ENCODE measurements around the gene PCDHGA10.
A peak's percentile ranks its signal among the peaks of the same experiment; 100 is the strongest.

DNA sequence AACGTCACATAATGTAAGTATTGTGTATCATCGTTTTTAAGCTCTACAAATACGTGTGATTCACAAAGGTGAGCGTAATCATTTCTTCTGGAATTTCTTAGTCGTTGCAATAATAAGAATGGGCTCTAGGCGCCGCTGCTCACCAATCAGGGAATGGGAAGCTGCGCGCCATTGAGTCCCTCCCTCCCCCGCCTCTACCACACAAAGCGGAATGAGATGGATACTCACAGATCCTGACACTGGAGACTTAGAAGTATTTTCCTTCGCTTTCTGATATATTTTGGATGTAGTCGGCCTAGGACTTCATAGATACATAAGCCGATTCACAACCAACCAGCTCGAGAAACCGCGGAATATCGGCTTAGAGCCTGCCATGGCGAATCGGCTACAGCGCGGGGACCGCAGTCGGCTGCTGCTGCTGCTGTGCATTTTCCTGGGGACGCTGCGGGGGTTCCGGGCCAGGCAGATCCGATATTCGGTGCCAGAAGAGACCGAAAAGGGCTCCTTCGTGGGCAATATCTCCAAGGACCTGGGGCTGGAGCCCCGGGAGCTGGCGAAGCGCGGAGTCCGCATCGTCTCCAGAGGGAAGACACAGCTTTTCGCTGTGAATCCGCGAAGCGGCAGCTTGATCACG is 8.2 kb downstream of the PCDHGA10 start, which contains the start of gene PCDHGA11:
- peak; percentile 86 for TF ChIP-seq CTCF (conservative IDR thresholded peaks at IDR 0.05)
- TF ChIP-seq ZFX (IDR thresholded peaks at IDR 0.05) = no peak
